ENCODE measurements around the gene NCMAP.

DNA sequence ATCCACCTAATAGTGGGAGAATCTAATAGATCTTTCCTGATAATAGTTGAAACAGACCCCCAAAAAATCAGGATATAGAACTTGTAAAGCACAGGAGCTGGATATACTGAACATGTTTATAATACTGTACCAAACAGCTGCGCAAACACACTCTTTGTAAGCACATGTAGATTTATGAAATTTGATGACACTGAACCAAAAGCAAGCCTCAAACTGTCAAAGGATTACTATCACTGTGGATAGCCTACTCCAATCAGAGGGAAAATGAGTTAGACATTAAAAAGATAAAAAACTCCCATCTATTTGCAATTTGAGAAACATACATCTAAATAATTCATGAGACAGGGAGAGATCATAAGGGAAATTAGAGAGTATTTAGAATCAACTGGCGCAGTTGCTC lies 27.1 kb upstream of the NCMAP start:
- TF ChIP-seq POLR2A (IDR thresholded peaks at IDR 0.05) (no peak), POLR2AphosphoS5 (IDR thresholded peaks at IDR 0.05; ENCODE audit: insufficient read depth in 1 of 2, low read depth in 1 of 2) (no peak)
- TF ChIP-seq, protein P1, sequence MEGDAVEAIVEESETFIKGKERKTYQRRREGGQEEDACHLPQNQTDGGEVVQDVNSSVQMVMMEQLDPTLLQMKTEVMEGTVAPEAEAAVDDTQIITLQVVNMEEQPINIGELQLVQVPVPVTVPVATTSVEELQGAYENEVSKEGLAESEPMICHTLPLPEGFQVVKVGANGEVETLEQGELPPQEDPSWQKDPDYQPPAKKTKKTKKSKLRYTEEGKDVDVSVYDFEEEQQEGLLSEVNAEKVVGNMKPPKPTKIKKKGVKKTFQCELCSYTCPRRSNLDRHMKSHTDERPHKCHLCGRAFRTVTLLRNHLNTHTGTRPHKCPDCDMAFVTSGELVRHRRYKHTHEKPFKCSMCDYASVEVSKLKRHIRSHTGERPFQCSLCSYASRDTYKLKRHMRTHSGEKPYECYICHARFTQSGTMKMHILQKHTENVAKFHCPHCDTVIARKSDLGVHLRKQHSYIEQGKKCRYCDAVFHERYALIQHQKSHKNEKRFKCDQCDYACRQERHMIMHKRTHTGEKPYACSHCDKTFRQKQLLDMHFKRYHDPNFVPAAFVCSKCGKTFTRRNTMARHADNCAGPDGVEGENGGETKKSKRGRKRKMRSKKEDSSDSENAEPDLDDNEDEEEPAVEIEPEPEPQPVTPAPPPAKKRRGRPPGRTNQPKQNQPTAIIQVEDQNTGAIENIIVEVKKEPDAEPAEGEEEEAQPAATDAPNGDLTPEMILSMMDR (IDR thresholded peaks at IDR 0.05) = no peak

All from vagina (tissue), 2 donors.